ENCODE results near the gene SLC25A43.
"Not testable (repeated sequence)": the region's sequence is repeated elsewhere in the genome, so short reads cannot be mapped to it uniquely, and the experiment has no call there.

The SLC25A43 gene

DNA sequence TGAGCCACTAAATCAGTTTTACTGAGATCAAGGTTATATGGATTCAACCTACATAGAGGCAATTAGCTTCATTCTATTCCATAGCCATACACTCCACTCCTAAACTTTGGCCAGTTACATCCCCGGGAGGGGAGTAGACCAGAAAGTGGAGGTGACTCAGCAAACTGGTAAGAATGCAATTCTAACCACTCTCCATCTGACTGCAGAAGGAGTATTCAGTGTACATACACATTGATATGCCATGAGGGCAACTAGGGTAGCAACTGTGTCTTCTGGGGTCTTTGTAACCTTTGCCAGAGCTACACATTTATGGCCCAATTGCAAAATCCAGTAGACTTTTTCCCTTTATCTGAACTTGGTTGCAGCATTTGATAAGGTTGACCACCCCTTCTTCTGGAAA, 7.6 kb downstream of the SLC25A43 start:
- no peak overlapping the region for H3K4me3 ChIP-seq (ENCODE audit: low read depth, low read length)

DNA sequence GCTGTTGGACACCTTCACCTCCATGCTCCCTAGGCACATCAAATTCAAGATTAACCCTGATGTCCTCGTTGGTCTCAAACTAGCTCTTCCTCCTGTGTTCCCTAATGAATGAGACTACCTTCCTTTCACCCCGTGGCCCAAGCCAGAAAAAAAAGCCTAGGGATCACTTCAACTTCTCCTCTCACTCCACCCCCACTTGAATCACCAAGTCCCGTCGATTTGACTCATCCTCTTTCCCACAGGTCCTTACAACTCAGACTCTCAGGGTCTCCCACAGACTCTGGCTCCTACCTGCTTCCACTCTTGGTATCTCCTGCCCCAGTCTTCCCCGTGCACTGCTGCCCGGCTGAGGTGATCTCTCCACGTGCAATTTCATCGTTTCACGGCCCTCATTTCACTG, 8.5 kb downstream of the SLC25A43 start:
- H3K4me3 ChIP-seq (ENCODE audit: low read depth, low read length): no peak overlapping the region

GRCh38 chrX:119410027-119410819, 11.1 kb downstream of the SLC25A43 start:
- H3K4me3 ChIP-seq (ENCODE audit: low read depth, low read length): no peak overlapping the region

- no peak overlapping the region for H3K4me3 ChIP-seq (ENCODE audit: low read depth, low read length)
Observed at GRCh38 chrX:119410854-119411253, 11.7 kb downstream of the SLC25A43 start.

- H3K4me3 ChIP-seq (ENCODE audit: low read depth, low read length): no peak overlapping the region
Observed at GRCh38 chrX:119411959-119412358, 12.8 kb downstream of the SLC25A43 start.

GRCh38 chrX:119417376-119417775, 18.2 kb downstream of the SLC25A43 start:
- no peak overlapping the region for H3K4me3 ChIP-seq (ENCODE audit: low read depth, low read length)

DNA sequence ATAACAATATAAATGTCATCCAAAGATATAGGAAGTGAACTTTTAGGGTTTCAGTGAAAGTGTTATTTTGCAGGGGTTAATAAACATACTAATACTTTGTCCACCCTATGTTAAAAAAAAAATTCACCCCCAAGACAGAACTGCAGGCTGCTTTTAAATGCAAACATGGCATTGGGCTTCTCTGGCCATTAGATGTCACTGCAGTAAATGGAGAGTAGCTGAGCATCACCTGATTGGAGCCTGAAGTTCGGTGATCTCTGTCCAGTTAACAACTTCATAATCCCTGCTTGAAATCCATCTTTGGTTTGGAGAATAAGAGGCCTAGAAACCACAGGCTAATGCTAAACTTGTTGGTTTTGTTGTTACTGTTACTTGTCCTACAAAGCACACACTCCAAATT, 18.7 kb downstream of the SLC25A43 start:
- H3K4me3 ChIP-seq (ENCODE audit: low read depth, low read length): no peak overlapping the region

- H3K4me3 ChIP-seq (ENCODE audit: low read depth, low read length): no peak overlapping the region
Observed at GRCh38 chrX:119419146-119419545, 20.0 kb downstream of the SLC25A43 start.

- no peak overlapping the region for H3K4me3 ChIP-seq (ENCODE audit: low read depth, low read length)
Observed at GRCh38 chrX:119419898-119420297, 20.8 kb downstream of the SLC25A43 start.

GRCh38 chrX:119421016-119421705, 22.0 kb downstream of the SLC25A43 start:
- H3K4me3 ChIP-seq (ENCODE audit: low read depth, low read length): no peak overlapping the region

- no peak overlapping the region for H3K4me3 ChIP-seq (ENCODE audit: low read depth, low read length)
Observed at GRCh38 chrX:119423631-119424030, 24.5 kb downstream of the SLC25A43 start.

DNA sequence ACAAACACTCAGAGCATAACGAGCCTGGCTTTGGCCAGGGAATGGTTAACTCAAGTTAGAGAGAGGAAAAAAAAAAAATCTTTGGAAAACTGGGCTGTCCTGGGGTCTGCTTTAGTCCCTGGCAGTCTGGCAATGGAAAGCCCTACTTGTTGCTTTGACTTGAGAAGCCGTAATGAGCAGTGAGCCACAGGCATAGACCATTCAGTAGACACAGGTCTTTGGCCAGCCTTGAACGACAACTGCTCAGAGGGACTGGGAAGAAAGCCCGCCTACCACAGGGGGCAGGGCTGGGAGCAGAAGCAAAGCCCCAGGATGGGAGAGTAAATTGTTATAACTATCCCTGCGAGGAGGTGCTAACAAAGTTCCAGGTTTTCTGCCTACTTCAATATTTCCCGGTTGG, 25.9 kb downstream of the SLC25A43 start:
- no peak overlapping the region for H3K4me3 ChIP-seq (ENCODE audit: low read depth, low read length)

DNA sequence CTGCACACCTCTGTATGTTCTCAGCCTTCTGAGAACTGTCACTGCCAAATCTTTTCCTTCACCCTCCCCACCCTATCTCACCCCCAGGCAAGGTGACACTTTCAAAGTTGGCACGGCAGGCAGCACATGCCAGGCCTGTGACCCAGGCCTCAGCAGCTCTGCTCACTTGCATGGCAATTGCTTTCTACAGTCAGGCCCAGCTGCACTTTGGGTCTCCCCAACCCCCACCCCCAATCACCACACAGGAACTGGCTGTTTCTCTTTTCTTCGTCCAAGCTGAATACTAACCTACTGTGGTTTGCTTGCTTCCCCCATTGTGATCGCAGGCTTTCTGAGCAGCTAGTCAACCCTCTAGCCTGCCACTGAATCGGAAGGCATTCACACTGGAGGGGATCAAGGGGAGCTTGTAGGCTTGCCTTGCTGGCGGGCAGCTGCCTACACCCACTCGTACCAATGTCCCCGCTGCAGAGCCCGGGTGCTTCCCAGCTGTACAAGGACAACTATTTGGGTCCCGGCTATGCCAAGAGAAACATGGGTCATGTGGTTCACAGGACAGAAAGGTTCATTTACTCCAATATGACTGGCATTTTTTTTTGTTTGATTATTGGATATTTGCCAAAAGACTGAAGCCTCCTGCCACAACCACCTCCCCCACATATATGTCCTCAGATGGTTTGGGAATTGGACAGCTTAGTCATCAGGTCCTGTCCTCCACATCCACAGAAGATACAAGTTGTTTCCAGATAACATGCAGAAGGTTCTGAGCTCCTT, 28.1 kb downstream of the SLC25A43 start:
- H3K4me3 ChIP-seq (ENCODE audit: low read depth, low read length): no peak overlapping the region

- H3K4me3 ChIP-seq (ENCODE audit: low read depth, low read length): no peak overlapping the region
Observed at GRCh38 chrX:119427795-119428185, 28.7 kb downstream of the SLC25A43 start.

DNA sequence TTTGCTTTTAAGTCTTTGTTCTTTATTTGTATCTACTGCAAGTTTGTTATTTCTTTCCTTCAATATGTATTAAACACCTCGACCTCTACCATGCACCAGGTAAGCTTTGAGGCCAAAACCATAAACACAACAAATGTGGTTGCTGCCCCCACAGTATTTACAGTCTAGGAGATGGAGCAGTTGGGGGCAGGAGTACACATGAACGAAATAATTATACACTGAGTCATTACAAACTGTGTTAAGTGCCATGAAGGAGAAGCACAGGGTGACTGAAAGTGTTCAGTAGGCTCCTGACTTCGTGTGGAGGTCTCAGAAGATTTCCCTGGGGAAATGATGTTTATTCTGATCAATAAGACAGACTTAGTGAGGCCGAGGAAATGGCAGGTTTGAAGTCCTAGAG, 30.3 kb downstream of the SLC25A43 start:
- no peak overlapping the region for H3K4me3 ChIP-seq (ENCODE audit: low read depth, low read length)

- not testable (repeated sequence) for H3K4me3 ChIP-seq (ENCODE audit: low read depth, low read length)
Observed at GRCh38 chrX:119441295-119441694, 42.2 kb downstream of the SLC25A43 start.

DNA sequence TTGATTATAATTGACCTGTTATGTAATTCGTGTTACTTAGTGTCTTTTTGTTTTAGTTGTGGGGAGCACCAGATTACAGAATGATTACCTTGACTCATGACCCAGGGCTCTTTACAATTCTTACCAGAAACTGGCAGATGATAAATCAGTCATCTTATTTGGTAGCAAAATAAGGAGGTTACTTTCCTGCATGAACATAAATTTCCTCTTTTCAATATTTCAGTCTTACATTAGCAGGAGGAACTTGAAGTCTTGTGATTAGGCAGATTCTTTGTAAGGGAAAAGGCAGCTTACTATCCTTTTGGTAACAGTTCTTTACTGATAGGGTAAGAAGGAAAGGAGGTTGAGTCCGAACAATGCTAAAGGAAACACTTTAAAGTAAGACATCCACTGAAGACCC, 43.1 kb downstream of the SLC25A43 start:
- H3K4me3 ChIP-seq (ENCODE audit: low read depth, low read length): no peak overlapping the region

GRCh38 chrX:119453202-119453601, 54.1 kb downstream of the SLC25A43 start:
- H3K4me3 ChIP-seq (ENCODE audit: low read depth, low read length): no peak overlapping the region

GRCh38 chrX:119455264-119455663, 56.1 kb downstream of the SLC25A43 start:
- no peak overlapping the region for H3K4me3 ChIP-seq (ENCODE audit: low read depth, low read length)

GRCh38 chrX:119459181-119459580, 60.0 kb downstream of the SLC25A43 start:
- no peak overlapping the region for H3K4me3 ChIP-seq (ENCODE audit: low read depth, low read length)

DNA sequence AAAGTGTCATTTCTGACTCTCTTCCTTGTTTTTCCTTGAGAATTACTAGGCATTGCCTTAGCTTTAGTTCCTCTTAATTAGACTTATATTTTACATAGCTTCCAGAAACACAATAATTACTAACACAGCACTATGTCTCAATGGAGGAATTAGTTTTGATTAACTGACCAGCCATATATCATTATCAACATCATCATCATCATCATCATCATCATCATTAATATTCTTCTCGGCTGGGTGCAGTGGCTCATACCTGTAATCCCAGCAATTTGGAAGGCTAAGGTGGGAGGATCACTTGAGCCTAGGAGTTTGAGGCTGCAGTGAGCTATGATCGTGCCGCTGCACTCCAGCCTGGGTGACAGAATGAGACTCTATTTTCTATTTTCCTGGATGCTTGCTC, 66.4 kb downstream of the SLC25A43 start:
- no peak overlapping the region for H3K4me3 ChIP-seq (ENCODE audit: low read depth, low read length)

DNA sequence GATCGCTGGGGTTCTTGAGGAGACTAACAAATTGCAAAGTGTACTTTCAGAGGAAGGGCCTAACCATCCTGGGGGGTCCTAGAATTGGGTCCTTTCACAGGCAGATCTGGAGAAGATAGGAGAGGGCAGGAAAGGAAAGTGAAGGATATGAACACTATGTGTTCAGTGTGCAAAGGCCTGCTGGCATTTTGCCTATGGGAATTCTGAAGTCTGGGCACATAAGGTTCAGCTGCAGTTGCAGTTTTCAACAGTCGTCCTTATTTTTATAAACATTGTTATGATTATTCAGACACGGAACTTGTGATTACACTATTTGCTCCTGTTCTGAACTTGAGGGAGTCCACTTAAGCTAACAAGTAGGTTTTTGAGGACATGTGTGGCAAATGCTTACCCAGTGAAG, 67.8 kb downstream of the SLC25A43 start:
- no peak overlapping the region for H3K4me3 ChIP-seq (ENCODE audit: low read depth, low read length)
